ENCODE results near the gene SCAMP1. TPM values are rescaled to one million over a fixed set of nuclear protein-coding genes. Genes with fewer than 3 reads are reported as not detected.
"Not testable (repeated sequence)": the region's sequence is repeated elsewhere in the genome, so short reads cannot be mapped to it uniquely, and the experiment has no call there.

The SCAMP1 gene
- polyA plus RNA-seq, 4 donors, result 3.5 to 24.5 (median 7.7) TPM

GRCh38 chr5:78391357-78391756, 30.9 kb downstream of the SCAMP1 start:
- peaks cover 0 to 14% of the 10 kb centered on the region in 2 donors for H3K9me3 ChIP-seq (ENCODE audit: control insufficient read depth in 2 of 2, insufficient read depth in 1 of 2, low read depth in 1 of 2, low read length in 1 of 2)
- not testable (repeated sequence) for DNase-seq; H3K36me3 ChIP-seq (ENCODE audit: control insufficient read depth in 3 of 3, insufficient read depth in 2 of 3, low read depth in 1 of 3, low read length in 3 of 3); FAIRE-seq; H3K4me1 ChIP-seq (ENCODE audit: control insufficient read depth in 3 of 3, insufficient read depth in 2 of 3, low read depth in 1 of 3, low read length in 2 of 3); H3K27me3 ChIP-seq (ENCODE audit: control insufficient read depth in 3 of 3, insufficient read depth in 3 of 3, low read length in 3 of 3); H3K4me3 ChIP-seq (ENCODE audit: low read depth in 1 of 3, low read length in 3 of 3); H3K27ac ChIP-seq (ENCODE audit: low read depth in 1 of 3, low read length in 2 of 3)
- 93 to 98% (median 97%) methylated on average over 15 to 24 of the region's 28 CpGs for WGBS, 3 donors

- no peaks in the 10 kb centered on the region for H3K27me3 ChIP-seq (ENCODE audit: control insufficient read depth in 3 of 3, insufficient read depth in 3 of 3, low read length in 3 of 3)
- DNase-seq (no peak), FAIRE-seq (no peak)
- no peak overlapping the region for H3K4me3 ChIP-seq (ENCODE audit: low read depth in 1 of 3, low read length in 3 of 3)
- no peaks in the 10 kb centered on the region for H3K4me1 ChIP-seq (ENCODE audit: control insufficient read depth in 3 of 3, insufficient read depth in 2 of 3, low read depth in 1 of 3, low read length in 2 of 3)
- peaks cover 0 to 3% (median 3%) of the 10 kb centered on the region in 3 donors for H3K36me3 ChIP-seq (ENCODE audit: control insufficient read depth in 3 of 3, insufficient read depth in 2 of 3, low read depth in 1 of 3, low read length in 3 of 3)
- H3K9me3 ChIP-seq (ENCODE audit: control insufficient read depth in 2 of 2, insufficient read depth in 1 of 2, low read depth in 1 of 2, low read length in 1 of 2), result no peaks in the 10 kb centered on the region
- 83 to 95% (median 92%) methylated on average over 2 of the region's 2 CpGs for WGBS, 3 donors
- H3K27ac ChIP-seq (ENCODE audit: low read depth in 1 of 3, low read length in 2 of 3), result no peak overlapping the region
Measured at GRCh38 chr5:78397831-78398230, 37.4 kb downstream of the SCAMP1 start.

- Histone ChIP-seq H3K27me3 (ENCODE audit: control insufficient read depth in 3 of 3, insufficient read depth in 3 of 3, low read length in 3 of 3) (no peaks in the 10 kb centered on the region), H3K36me3 (ENCODE audit: control insufficient read depth in 3 of 3, insufficient read depth in 2 of 3, low read depth in 1 of 3, low read length in 3 of 3) (peaks cover 0 to 2% (median 0%) of the 10 kb centered on the region in 3 donors), H3K4me3 (ENCODE audit: low read depth in 1 of 3, low read length in 3 of 3) (no peak overlapping the region), H3K9me3 (ENCODE audit: control insufficient read depth in 2 of 2, insufficient read depth in 1 of 2, low read depth in 1 of 2, low read length in 1 of 2) (no peaks in the 10 kb centered on the region), H3K27ac (ENCODE audit: low read depth in 1 of 3, low read length in 2 of 3) (no peak overlapping the region), H3K4me1 (ENCODE audit: control insufficient read depth in 3 of 3, insufficient read depth in 2 of 3, low read depth in 1 of 3, low read length in 2 of 3) (no peaks in the 10 kb centered on the region)
- no peak for DNase-seq
- no peak for FAIRE-seq
Measured at GRCh38 chr5:78399116-78399515, 38.7 kb downstream of the SCAMP1 start.

- Histone ChIP-seq H3K27ac (ENCODE audit: low read depth in 1 of 3, low read length in 2 of 3) (no peak overlapping the region), H3K27me3 (ENCODE audit: control insufficient read depth in 3 of 3, insufficient read depth in 3 of 3, low read length in 3 of 3) (no peaks in the 10 kb centered on the region), H3K4me1 (ENCODE audit: control insufficient read depth in 3 of 3, insufficient read depth in 2 of 3, low read depth in 1 of 3, low read length in 2 of 3) (no peaks in the 10 kb centered on the region), H3K9me3 (ENCODE audit: control insufficient read depth in 2 of 2, insufficient read depth in 1 of 2, low read depth in 1 of 2, low read length in 1 of 2) (no peaks in the 10 kb centered on the region), H3K36me3 (ENCODE audit: control insufficient read depth in 3 of 3, insufficient read depth in 2 of 3, low read depth in 1 of 3, low read length in 3 of 3) (peaks cover 0 to 3% (median 0%) of the 10 kb centered on the region in 3 donors), H3K4me3 (ENCODE audit: low read depth in 1 of 3, low read length in 3 of 3) (no peak overlapping the region)
- DNase-seq (no peak), FAIRE-seq (no peak)
- WGBS, 3 donors, result 63 to 68% (median 65%) methylated on average over 2 of the region's 2 CpGs
Measured at GRCh38 chr5:78404682-78405293, 44.4 kb downstream of the SCAMP1 start.

GRCh38 chr5:78405829-78406750, 45.7 kb downstream of the SCAMP1 start:
- H3K27ac ChIP-seq (ENCODE audit: low read depth in 1 of 3, low read length in 2 of 3), result no peak overlapping the region
- H3K27me3 ChIP-seq (ENCODE audit: control insufficient read depth in 3 of 3, insufficient read depth in 3 of 3, low read length in 3 of 3), result no peaks in the 10 kb centered on the region
- no peaks in the 10 kb centered on the region for H3K9me3 ChIP-seq (ENCODE audit: control insufficient read depth in 2 of 2, insufficient read depth in 1 of 2, low read depth in 1 of 2, low read length in 1 of 2)
- 59 to 64% (median 59%) methylated on average over 5 of the region's 5 CpGs for WGBS, 3 donors
- peaks cover 0 to 3% (median 0%) of the 10 kb centered on the region in 3 donors for H3K36me3 ChIP-seq (ENCODE audit: control insufficient read depth in 3 of 3, insufficient read depth in 2 of 3, low read depth in 1 of 3, low read length in 3 of 3)
- DNase-seq (no peak), FAIRE-seq (no peak)
- no peak overlapping the region for H3K4me3 ChIP-seq (ENCODE audit: low read depth in 1 of 3, low read length in 3 of 3)
- H3K4me1 ChIP-seq (ENCODE audit: control insufficient read depth in 3 of 3, insufficient read depth in 2 of 3, low read depth in 1 of 3, low read length in 2 of 3), result no peaks in the 10 kb centered on the region

- Histone ChIP-seq H3K9me3 (ENCODE audit: control insufficient read depth in 2 of 2, insufficient read depth in 1 of 2, low read depth in 1 of 2, low read length in 1 of 2) (no peaks in the 10 kb centered on the region), H3K4me1 (ENCODE audit: control insufficient read depth in 3 of 3, insufficient read depth in 2 of 3, low read depth in 1 of 3, low read length in 2 of 3) (no peaks in the 10 kb centered on the region), H3K27me3 (ENCODE audit: control insufficient read depth in 3 of 3, insufficient read depth in 3 of 3, low read length in 3 of 3) (no peaks in the 10 kb centered on the region), H3K27ac (ENCODE audit: low read depth in 1 of 3, low read length in 2 of 3) (no peak overlapping the region), H3K4me3 (ENCODE audit: low read depth in 1 of 3, low read length in 3 of 3) (no peak overlapping the region), H3K36me3 (ENCODE audit: control insufficient read depth in 3 of 3, insufficient read depth in 2 of 3, low read depth in 1 of 3, low read length in 3 of 3) (peaks cover 0 to 3% (median 0%) of the 10 kb centered on the region in 3 donors)
- DNase-seq (no peak), FAIRE-seq (no peak)
Measured at GRCh38 chr5:78407458-78407857, 47.0 kb downstream of the SCAMP1 start.

GRCh38 chr5:78411586-78411985, 51.2 kb downstream of the SCAMP1 start:
- H3K27ac ChIP-seq (ENCODE audit: low read depth in 1 of 3, low read length in 2 of 3), result no peak overlapping the region
- peaks cover 0 to 5% (median 0%) of the 10 kb centered on the region in 3 donors for H3K36me3 ChIP-seq (ENCODE audit: control insufficient read depth in 3 of 3, insufficient read depth in 2 of 3, low read depth in 1 of 3, low read length in 3 of 3)
- H3K9me3 ChIP-seq (ENCODE audit: control insufficient read depth in 2 of 2, insufficient read depth in 1 of 2, low read depth in 1 of 2, low read length in 1 of 2), result no peaks in the 10 kb centered on the region
- H3K4me3 ChIP-seq (ENCODE audit: low read depth in 1 of 3, low read length in 3 of 3), result no peak overlapping the region
- H3K27me3 ChIP-seq (ENCODE audit: control insufficient read depth in 3 of 3, insufficient read depth in 3 of 3, low read length in 3 of 3), result no peaks in the 10 kb centered on the region
- no peaks in the 10 kb centered on the region for H3K4me1 ChIP-seq (ENCODE audit: control insufficient read depth in 3 of 3, insufficient read depth in 2 of 3, low read depth in 1 of 3, low read length in 2 of 3)
- DNase-seq (no peak), FAIRE-seq (no peak)

GRCh38 chr5:78416677-78417425, 56.4 kb downstream of the SCAMP1 start:
- H3K9me3 ChIP-seq (ENCODE audit: control insufficient read depth in 2 of 2, insufficient read depth in 1 of 2, low read depth in 1 of 2, low read length in 1 of 2), result no peaks in the 10 kb centered on the region

More at GRCh38 chr5:78416677-78417425, 56.4 kb downstream of the SCAMP1 start:
- Histone ChIP-seq H3K4me3 (ENCODE audit: low read depth in 1 of 3, low read length in 3 of 3) (no peak overlapping the region), H3K27me3 (ENCODE audit: control insufficient read depth in 3 of 3, insufficient read depth in 3 of 3, low read length in 3 of 3) (no peaks in the 10 kb centered on the region), H3K36me3 (ENCODE audit: control insufficient read depth in 3 of 3, insufficient read depth in 2 of 3, low read depth in 1 of 3, low read length in 3 of 3) (peaks cover 0 to 6% (median 2%) of the 10 kb centered on the region in 3 donors), H3K27ac (ENCODE audit: low read depth in 1 of 3, low read length in 2 of 3) (no peak overlapping the region), H3K4me1 (ENCODE audit: control insufficient read depth in 3 of 3, insufficient read depth in 2 of 3, low read depth in 1 of 3, low read length in 2 of 3) (no peaks in the 10 kb centered on the region)
- 89 to 94% (median 92%) methylated on average over 1 of the region's 1 CpG for WGBS, 3 donors
- no peak for FAIRE-seq
- no peak for DNase-seq

All from small intestine (tissue), 7 donors.